Measurements from ENCODE around the gene MICU1. TPM values are rescaled to one million over a fixed set of nuclear protein-coding genes. Genes with fewer than 3 reads are reported as not detected.

The MICU1 gene
- total and polyA plus RNA-seq, 2 donors from 2014 or later, result 46.3 to 89.9 TPM

- H3K36me3 ChIP-seq (ENCODE audit: control insufficient read depth in 2 of 3, insufficient read depth in 3 of 3, low read length in 3 of 3), result peaks cover 0 to 6% (median 0%) of the 10 kb centered on the region in 3 donors
- no peaks in the 10 kb centered on the region for H3K27me3 ChIP-seq (ENCODE audit: control insufficient read depth, insufficient read depth, low read length)
- H3K9ac ChIP-seq (ENCODE audit: low read length in 3 of 3), result no peak overlapping the region
- no peaks in the 10 kb centered on the region for H3K9me3 ChIP-seq (ENCODE audit: control insufficient read depth in 2 of 3, insufficient read depth in 1 of 3, low read length in 3 of 3)
- no peak overlapping the region for H3K27ac ChIP-seq (ENCODE audit: low read depth in 2 of 2, low read length in 2 of 2)
- DNase-seq (peak in 1 of 5 donors; percentile 8), FAIRE-seq (no peak)
- H3K4me3 ChIP-seq (ENCODE audit: low read length in 3 of 3), result no peak overlapping the region
- H3K4me1 ChIP-seq (ENCODE audit: control insufficient read depth in 2 of 3, insufficient read depth in 2 of 3, low read depth in 1 of 3, low read length in 3 of 3), result no peaks in the 10 kb centered on the region
- no peak for TF ChIP-seq CTCF (IDR thresholded peaks at IDR 0.05; ENCODE audit: borderline replicate concordance, extremely low read depth, insufficient read depth)
- intact Hi-C loops (cut with DNase I), result no loop called here
Measured at GRCh38 chr10:72466018-72466417, 159.9 kb downstream of the MICU1 start.

GRCh38 chr10:72464438-72464837 is 161.4 kb downstream of the MICU1 start:
- no peak for TF ChIP-seq CTCF (IDR thresholded peaks at IDR 0.05; ENCODE audit: borderline replicate concordance, extremely low read depth, insufficient read depth)
- no peak for FAIRE-seq
- no peaks in the 10 kb centered on the region for H3K36me3 ChIP-seq (ENCODE audit: control insufficient read depth in 2 of 3, insufficient read depth in 3 of 3, low read length in 3 of 3)
- no peaks in the 10 kb centered on the region for H3K4me1 ChIP-seq (ENCODE audit: control insufficient read depth in 2 of 3, insufficient read depth in 2 of 3, low read depth in 1 of 3, low read length in 3 of 3)
- no peak for DNase-seq
- H3K9me3 ChIP-seq (ENCODE audit: control insufficient read depth in 2 of 3, insufficient read depth in 1 of 3, low read length in 3 of 3), result no peaks in the 10 kb centered on the region
- no peaks in the 10 kb centered on the region for H3K27me3 ChIP-seq (ENCODE audit: control insufficient read depth, insufficient read depth, low read length)
- no peak overlapping the region for H3K9ac ChIP-seq (ENCODE audit: low read length in 3 of 3)
- H3K27ac ChIP-seq (ENCODE audit: low read depth in 2 of 2, low read length in 2 of 2), result no peak overlapping the region
- intact Hi-C loops (cut with DNase I), result no loop called here
- H3K4me3 ChIP-seq (ENCODE audit: low read length in 3 of 3), result no peak overlapping the region

GRCh38 chr10:72462261-72462660 is 163.6 kb downstream of the MICU1 start:
- FAIRE-seq, result no peak
- intact Hi-C loops (cut with DNase I), result no loop called here
- H3K36me3 ChIP-seq (ENCODE audit: control insufficient read depth in 2 of 3, insufficient read depth in 3 of 3, low read length in 3 of 3), result no peaks in the 10 kb centered on the region

More at GRCh38 chr10:72462261-72462660, 163.6 kb downstream of the MICU1 start:
- Histone ChIP-seq H3K27ac (ENCODE audit: low read depth in 2 of 2, low read length in 2 of 2) (no peak overlapping the region), H3K9me3 (ENCODE audit: control insufficient read depth in 2 of 3, insufficient read depth in 1 of 3, low read length in 3 of 3) (no peaks in the 10 kb centered on the region), H3K4me1 (ENCODE audit: control insufficient read depth in 2 of 3, insufficient read depth in 2 of 3, low read depth in 1 of 3, low read length in 3 of 3) (no peaks in the 10 kb centered on the region), H3K9ac (ENCODE audit: low read length in 3 of 3) (no peak overlapping the region), H3K27me3 (ENCODE audit: control insufficient read depth, insufficient read depth, low read length) (no peaks in the 10 kb centered on the region), H3K4me3 (ENCODE audit: low read length in 3 of 3) (no peak overlapping the region)
- TF ChIP-seq CTCF (IDR thresholded peaks at IDR 0.05; ENCODE audit: borderline replicate concordance, extremely low read depth, insufficient read depth), result no peak
- no peak for DNase-seq

Data from kidney (tissue), 14 donors.